ENCODE data around the gene ALDH7A1.
"Not testable (repeated sequence)": the region's sequence is repeated elsewhere in the genome, so short reads cannot be mapped to it uniquely, and the experiment has no call there.

ALDH7A1 gene

DNA sequence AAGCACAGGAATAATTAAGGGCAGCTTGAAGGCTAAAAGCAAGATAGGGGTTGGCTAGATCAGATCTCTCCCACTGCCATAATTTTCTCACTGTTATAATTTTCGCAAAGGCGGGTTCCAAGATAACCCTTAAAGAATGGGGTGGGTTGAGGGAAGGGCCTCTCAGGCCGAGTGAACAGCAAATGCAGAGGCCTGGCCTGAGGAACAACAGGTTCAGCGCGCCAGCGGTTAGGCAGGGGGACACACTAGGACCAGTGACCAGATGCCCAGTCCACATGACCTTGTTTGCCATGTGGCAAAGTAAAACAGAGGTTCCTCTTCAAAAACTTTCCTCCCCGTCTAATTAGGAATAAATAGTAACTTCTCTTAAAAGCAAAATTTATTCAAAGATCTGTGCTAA is 4.5 kb upstream of the ALDH7A1 start:
- H3K27ac ChIP-seq, result peak overlapping the region in 10 of 21 experiments; percentile 4 to 97 (median 86)

GRCh38 chr5:126597156-126597555 is 2.1 kb upstream of the ALDH7A1 start:
- Histone ChIP-seq H3K4me3 (no peak overlapping the region), H3K27ac (peak overlapping the region in 9 of 21 experiments; percentile 25 to 67 (median 45))

More for the DNA sequence above, 4.5 kb upstream of the ALDH7A1 start:
- H3K4me3 ChIP-seq, result no peak overlapping the region

GRCh38 chr5:126595486-126596083 is 566 bp upstream of the ALDH7A1 start:
- Histone ChIP-seq H3K4me3 (peak overlapping the region; percentile 36 to 63 (median 57)), H3K27ac (peak overlapping the region in 15 of 21 experiments; percentile 55 to 88 (median 73))

- Histone ChIP-seq H3K4me3 (no peak overlapping the region), H3K27ac (no peak overlapping the region)
Observed at GRCh38 chr5:126591549-126591948, 3.5 kb downstream of the ALDH7A1 start.

DNA sequence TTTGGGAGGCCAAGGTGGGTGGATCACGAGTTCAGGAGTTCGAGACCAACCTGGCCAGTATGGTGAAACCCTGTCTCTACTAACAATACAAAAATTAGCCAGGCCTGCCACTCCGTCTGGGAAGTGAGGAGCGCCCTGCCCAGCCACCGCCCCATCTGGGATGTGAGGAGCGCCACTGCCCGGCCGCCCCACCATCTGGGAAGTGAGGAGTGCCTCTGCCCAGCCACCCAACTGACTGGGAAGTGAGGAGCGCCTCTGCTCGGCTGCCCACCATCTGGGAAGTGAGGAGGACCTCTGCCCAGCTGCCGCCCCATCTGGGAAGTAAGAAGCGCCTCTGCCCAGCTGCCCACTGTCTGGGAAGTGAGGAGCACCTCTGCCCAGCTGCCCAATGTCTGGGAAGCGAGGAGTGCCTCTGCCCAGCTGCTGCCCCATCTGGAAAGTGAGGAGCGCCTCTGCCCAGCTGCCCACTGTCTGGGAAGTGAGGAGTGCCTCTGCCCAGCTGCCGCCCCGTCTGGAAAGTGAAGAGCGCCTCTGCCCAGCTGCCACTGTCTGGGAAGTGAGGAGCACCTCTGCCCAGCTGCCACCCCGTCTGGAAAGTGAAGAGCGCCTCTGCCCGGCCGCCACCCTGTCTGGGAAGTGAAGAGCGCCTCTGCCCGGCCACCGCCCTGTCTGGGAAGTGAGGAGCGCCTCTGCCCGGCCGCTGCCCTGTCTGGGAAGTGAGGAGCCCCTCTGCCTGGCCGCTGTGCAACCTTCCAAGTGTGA is 5.3 kb downstream of the ALDH7A1 start:
- Histone ChIP-seq H3K27ac (no peak overlapping the region), H3K4me3 (no peak overlapping the region)

GRCh38 chr5:126587551-126588390 is 7.2 kb downstream of the ALDH7A1 start:
- Histone ChIP-seq H3K27ac (no peak overlapping the region), H3K4me3 (no peak overlapping the region)

DNA sequence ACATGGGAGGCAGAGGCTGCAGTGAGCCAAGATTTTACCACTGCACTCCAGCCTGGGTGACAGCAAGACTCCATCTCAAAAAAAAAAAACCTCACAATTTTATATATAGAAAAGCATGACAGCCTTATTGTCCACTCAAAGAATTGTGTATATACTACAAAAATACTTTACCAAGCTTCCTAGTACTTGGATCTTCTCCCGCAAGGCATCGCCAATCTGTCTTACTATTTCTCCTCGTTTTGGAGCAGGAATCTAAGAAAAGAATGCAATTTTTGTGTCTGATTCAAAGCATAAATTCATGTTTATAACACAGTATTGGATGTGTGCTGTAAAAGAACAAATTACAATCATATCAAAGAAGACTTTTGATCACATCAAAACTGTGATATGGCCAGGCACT is 11.3 kb downstream of the ALDH7A1 start:
- no peak overlapping the region for H3K4me3 ChIP-seq
- H3K27ac ChIP-seq, result no peak overlapping the region

DNA sequence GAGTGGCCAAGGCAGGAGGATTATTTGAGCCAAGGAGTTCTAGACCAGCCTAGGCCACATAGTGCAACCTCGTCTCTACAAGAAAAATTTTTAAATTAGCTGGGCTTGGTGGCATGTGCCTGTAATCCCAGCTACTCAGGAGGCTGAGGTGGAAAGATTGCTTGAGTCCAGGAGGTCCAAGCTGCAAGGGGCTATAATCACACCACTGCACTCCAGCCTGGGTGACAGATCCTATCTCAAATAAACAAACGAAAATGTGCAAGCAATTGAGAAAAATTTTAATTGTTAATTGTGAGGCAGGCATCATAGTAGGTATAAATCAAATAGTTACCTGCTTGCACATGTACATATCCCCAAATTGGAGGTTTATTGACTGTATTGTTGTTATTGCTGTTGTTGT is 15.3 kb downstream of the ALDH7A1 start:
- no peak overlapping the region for H3K27ac ChIP-seq
- no peak overlapping the region for H3K4me3 ChIP-seq

GRCh38 chr5:126577415-126577814 is 17.6 kb downstream of the ALDH7A1 start:
- Histone ChIP-seq H3K4me3 (no peak overlapping the region), H3K27ac (no peak overlapping the region)

DNA sequence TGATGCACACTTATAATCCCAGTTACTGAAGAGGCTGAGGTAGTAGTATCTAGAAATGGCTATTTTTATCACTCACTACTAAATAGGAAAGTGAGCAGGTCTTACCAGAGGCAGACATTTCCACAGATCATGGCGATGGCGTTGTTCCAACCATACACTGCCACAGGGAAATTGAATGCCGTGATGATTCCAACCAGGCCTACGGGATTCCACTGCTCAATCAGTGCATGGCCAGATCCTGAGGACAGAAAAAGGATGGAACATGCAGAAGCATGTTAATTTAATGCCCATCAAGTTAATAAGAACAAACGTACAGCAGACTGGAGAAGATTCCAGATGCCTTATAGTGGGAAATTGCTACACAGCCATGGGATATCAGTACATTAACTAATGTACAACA is 18.0 kb downstream of the ALDH7A1 start:
- H3K27ac ChIP-seq, result no peak overlapping the region
- no peak overlapping the region for H3K4me3 ChIP-seq

DNA sequence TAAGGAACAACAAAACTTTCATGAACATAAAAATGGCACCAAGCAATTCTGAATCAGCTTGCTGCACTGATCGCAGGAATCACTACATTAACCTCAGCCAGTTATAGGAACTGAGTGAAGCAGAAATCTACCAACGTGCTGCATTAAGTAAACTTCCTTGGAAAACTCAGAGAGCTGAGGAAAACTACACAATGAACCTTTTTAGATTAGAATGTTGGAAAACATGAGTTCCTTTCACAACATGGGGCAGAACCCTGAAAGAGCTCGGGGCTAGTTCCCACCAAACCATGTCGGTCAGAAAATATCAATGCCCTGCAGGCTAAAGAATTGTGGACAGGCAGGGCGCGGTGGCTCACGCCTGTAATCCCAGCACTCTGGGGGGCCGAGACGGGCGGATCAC is 19.4 kb downstream of the ALDH7A1 start:
- H3K27ac ChIP-seq, result no peak overlapping the region
- H3K4me3 ChIP-seq, result no peak overlapping the region

DNA sequence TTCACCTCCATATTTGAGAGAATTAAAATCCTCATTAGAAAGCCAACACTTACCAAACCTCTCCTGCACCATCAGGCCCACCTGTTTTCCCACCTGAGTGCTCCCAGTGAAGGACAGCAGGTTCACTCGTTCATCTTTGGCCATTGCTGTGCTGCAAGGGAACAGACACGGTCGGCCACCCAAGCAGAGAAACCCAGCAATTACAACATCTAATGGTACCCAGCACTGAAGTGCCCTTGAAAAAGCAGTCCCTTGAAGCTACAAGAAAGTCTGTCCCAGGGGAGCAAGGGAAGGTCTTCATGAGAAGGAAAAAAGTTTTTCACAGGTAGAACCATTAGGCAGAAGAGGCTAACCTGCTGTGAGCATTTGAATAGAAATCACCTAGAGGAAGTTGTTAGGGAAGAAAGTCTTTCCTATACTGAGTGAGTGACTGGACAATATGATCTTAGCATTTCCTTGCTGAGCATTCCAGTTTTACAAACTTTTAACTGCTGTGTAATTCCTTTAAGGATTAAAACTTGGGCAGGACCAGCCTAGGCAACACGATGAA is 26.7 kb downstream of the ALDH7A1 start:
- H3K4me3 ChIP-seq, result no peak overlapping the region
- no peak overlapping the region for H3K27ac ChIP-seq

GRCh38 chr5:126562823-126563222 is 32.2 kb downstream of the ALDH7A1 start:
- no peak overlapping the region for H3K27ac ChIP-seq

GRCh38 chr5:126561908-126562307 is 33.1 kb downstream of the ALDH7A1 start:
- no peak overlapping the region for H3K27ac ChIP-seq
- no peak overlapping the region for H3K4me3 ChIP-seq

More at GRCh38 chr5:126562823-126563222, 32.2 kb downstream of the ALDH7A1 start:
- H3K4me3 ChIP-seq, result no peak overlapping the region

GRCh38 chr5:126555101-126555500 is 39.9 kb downstream of the ALDH7A1 start:
- H3K27ac ChIP-seq, H3K4me3 ChIP-seq: not testable (repeated sequence)

DNA sequence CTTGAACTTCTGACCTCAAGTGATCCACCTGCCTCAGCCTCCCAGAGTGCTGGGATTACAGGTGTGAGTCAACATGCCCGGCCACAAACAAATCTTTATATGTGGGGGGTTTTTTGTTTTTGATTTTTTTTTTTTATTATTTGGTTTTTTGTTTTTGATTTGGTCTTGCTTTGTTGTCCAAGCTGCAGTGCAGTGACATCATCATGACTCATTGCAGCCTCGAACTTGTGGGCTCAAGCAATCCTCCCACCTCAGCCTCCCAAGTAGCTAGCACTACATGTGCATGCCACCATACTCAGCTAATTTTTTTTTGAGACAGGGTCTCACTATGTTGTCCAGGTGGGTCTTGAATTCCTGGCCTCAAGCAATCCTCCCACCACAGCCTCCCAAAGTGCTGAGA is 42.4 kb downstream of the ALDH7A1 start:
- Histone ChIP-seq H3K27ac (no peak overlapping the region), H3K4me3 (no peak overlapping the region)

DNA sequence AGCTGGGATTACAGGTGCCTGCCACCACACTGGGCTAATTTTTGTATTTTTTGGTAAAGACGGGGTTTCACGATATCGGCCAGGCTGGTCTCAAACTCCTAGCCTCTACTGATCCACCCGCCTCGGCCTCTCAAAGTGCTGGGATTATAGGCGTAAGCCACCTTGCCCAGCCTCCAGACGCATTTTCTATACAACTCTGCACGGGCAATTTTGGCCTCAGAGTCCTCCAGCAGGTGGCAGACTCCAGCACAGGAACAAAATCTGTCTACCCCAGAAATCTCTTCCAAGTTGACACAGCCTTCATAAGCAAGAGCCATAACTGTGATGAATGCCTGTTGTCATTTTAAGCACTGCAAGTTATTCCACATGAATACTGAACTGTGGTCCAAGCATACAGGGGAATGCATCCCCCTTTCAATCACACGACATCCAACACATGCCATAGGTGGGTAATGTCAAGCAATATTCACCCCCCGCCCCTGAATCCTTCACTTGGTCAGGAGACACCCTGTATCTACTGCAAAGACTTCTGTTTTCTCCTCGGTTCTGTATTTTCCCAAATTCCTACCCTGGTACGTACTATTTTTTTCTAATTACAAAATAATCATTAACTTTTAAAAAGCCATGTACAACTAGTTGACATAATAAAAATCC is 50.8 kb downstream of the ALDH7A1 start:
- Histone ChIP-seq H3K4me3 (no peak overlapping the region), H3K27ac (no peak overlapping the region)

DNA sequence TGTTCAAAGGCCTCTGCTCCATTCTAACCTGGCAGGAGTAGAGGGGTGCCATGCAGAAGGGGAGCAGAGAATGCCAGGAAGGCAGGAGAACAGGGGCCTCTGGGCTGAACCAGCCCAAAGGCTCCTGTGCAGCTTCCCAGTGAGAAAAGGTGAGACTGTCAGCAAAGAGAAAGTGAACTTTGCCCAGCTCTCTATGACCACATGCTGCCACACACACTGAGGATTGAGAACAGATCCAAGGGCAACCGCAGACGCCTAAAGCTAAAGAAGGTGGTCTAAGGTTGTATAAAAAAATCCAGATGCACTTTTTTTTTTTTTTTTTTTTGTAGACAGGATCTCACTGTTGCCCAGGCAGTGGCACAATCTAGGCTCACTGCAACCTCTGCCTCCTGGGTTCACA is 51.4 kb downstream of the ALDH7A1 start:
- Histone ChIP-seq H3K27ac (no peak overlapping the region), H3K4me3 (no peak overlapping the region)

DNA sequence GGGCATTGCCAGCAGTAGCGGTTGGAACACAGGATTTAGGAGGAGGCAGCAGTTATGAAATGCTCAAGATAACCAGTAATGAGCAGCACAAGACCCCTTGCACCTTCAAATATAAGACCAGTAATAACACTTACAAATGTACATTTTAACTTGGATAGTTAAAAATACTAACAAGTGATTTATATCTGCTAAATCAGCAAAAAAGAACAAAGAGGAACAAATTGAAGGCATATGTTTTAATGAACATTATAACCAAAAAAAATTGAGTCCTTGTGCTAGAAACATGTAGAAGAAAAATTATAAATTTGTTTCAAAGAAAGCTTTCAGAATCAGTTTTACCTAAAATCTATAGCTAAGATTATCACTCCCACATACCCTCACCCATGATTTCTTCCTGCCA is 52.0 kb downstream of the ALDH7A1 start:
- Histone ChIP-seq H3K4me3 (no peak overlapping the region), H3K27ac (no peak overlapping the region)

GRCh38 chr5:126542441-126542840 is 52.6 kb downstream of the ALDH7A1 start:
- Histone ChIP-seq H3K27ac (no peak overlapping the region), H3K4me3 (no peak overlapping the region)

All from skin epidermis (tissue), 12 donors.